WTC11 (cell line): ENCODE results near the gene SLC25A2. TPM values are rescaled to one million over a fixed set of nuclear protein-coding genes. Genes with fewer than 3 reads are reported as not detected.

ENCODE experiments used
- ATAC-seq: fragments of 200-7000 bp; cut with Tn5 transposase; 2 replicates; pipeline ENCODE4 v1.10.0; 2021; ENCODE audit warnings: mild to moderate bottlenecking, moderate library complexity
- CTCF ChIA-PET: fragments of 300-600 bp; sonication (Branson Sonifier 250); formaldehyde crosslinking; loops from one replicate; lab custom pipeline; 2021; ENCODE audit warnings: antibody characterized with exemption; lab: Charles Lee
- POLR2A ChIA-PET: fragments of 350-600 bp; sonication (Branson Sonifier 250); formaldehyde crosslinking; loops from one replicate; lab custom pipeline; 2021; ENCODE audit warnings: antibody characterized with exemption; lab: Charles Lee
- DNase-seq: peaks from one replicate; pipeline ENCODE4 v3.0.0; 2021; ENCODE audit warnings: low spot score
- H3K27ac Mint-ChIP-seq: 2 replicates; pipeline ENCODE4 v1.8.0; 2021; ENCODE audit warnings: mixed read lengths
- H3K27me3 Mint-ChIP-seq: 2 replicates; pipeline ENCODE4 v1.8.0; 2021; ENCODE audit warnings: low read depth, mild to moderate bottlenecking, moderate library complexity, mixed read lengths
- H3K36me3 Mint-ChIP-seq: 2 replicates; pipeline ENCODE4 v1.8.0; 2021; ENCODE audit warnings: mixed read lengths
- H3K4me1 Mint-ChIP-seq: 2 replicates; pipeline ENCODE4 v1.8.0; 2022; ENCODE audit warnings: mixed read lengths
- H3K4me3 Mint-ChIP-seq: 2 replicates; pipeline ENCODE4 v1.8.0; 2021; ENCODE audit warnings: mild to moderate bottlenecking, moderate library complexity, mixed read lengths
- H3K9me3 Mint-ChIP-seq: 2 replicates; pipeline ENCODE4 v1.8.0; 2021; ENCODE audit warnings: mixed read lengths
- AR ChIP-seq: fragments of 250-450 bp; sonication (Bioruptor Pico); IDR thresholded peaks from 2 replicates; pipeline ENCODE4 v1.9.0; 2021; ENCODE audit warnings: mild to moderate bottlenecking
- FOXK1 ChIP-seq: sonication (generic); formaldehyde crosslinking; IDR thresholded peaks from 2 replicates; pipeline ENCODE4 v1.8.0; 2022; ENCODE audit warnings: mild to moderate bottlenecking, moderate library complexity, missing genetic modification reagents
- GABPB1 ChIP-seq: sonication (generic); formaldehyde crosslinking; IDR thresholded peaks from 2 replicates; pipeline ENCODE4 v1.8.1; 2023; ENCODE audit warnings: mild to moderate bottlenecking, missing genetic modification reagents
- NFE2L1 ChIP-seq: sonication (generic); formaldehyde crosslinking; IDR thresholded peaks from 2 replicates; pipeline ENCODE4 v1.8.1; 2023; ENCODE audit warnings: missing genetic modification reagents
- NR1H2 ChIP-seq: sonication (generic); formaldehyde crosslinking; IDR thresholded peaks from 2 replicates; pipeline ENCODE4 v1.9.0; 2021; ENCODE audit warnings: mild to moderate bottlenecking, moderate library complexity, missing genetic modification reagents
- SMAD4 ChIP-seq: sonication (generic); formaldehyde crosslinking; IDR thresholded peaks from 2 replicates; pipeline ENCODE4 v1.8.0; 2022; ENCODE audit warnings: mild to moderate bottlenecking, missing genetic modification reagents
- ZBTB21 ChIP-seq: sonication (generic); formaldehyde crosslinking; IDR thresholded peaks from 2 replicates; pipeline ENCODE4 v1.8.1; 2023; ENCODE audit warnings: mild to moderate bottlenecking, missing genetic modification reagents, borderline replicate concordance
- ZNF232 ChIP-seq: sonication (generic); formaldehyde crosslinking; IDR thresholded peaks from 2 replicates; pipeline ENCODE4 v1.8.0; 2022; ENCODE audit warnings: mild to moderate bottlenecking, missing genetic modification reagents
- ZNF263 ChIP-seq: sonication (generic); formaldehyde crosslinking; IDR thresholded peaks from 2 replicates; pipeline ENCODE4 v1.8.1; 2022; ENCODE audit warnings: low read depth, mild to moderate bottlenecking, moderate library complexity, missing genetic modification reagents
- ZNF396 ChIP-seq: fragments of 250-450 bp; sonication (Bioruptor Pico); IDR thresholded peaks from 2 replicates; pipeline ENCODE4 v1.8.0; 2021; ENCODE audit warnings: mild to moderate bottlenecking, moderate library complexity, borderline replicate concordance
- ZNF671 ChIP-seq: fragments of 250-450 bp; sonication (Bioruptor Pico); IDR thresholded peaks from 2 replicates; pipeline ENCODE4 v1.8.0; 2021; ENCODE audit warnings: mild to moderate bottlenecking
- total RNA-seq: library from RNA; stranded (reverse); gene quantifications from 3 replicates; pipeline ENCODE4 v1.2.3, GENCODE V29; 2021
- TF ChIP-seq, protein P1 (sequence below): sonication (generic); formaldehyde crosslinking; IDR thresholded peaks from 2 replicates; pipeline ENCODE4 v1.8.1; 2022; ENCODE audit warnings: missing genetic modification reagents, borderline replicate concordance
- TF ChIP-seq, protein P2 (sequence below): sonication (generic); formaldehyde crosslinking; IDR thresholded peaks from 2 replicates; pipeline ENCODE4 v1.8.0; 2022; ENCODE audit warnings: mild to moderate bottlenecking, missing genetic modification reagents
- TF ChIP-seq, protein P3 (sequence below): sonication (generic); formaldehyde crosslinking; IDR thresholded peaks from 2 replicates; pipeline ENCODE4 v1.8.1; 2023; ENCODE audit warnings: mild to moderate bottlenecking, missing genetic modification reagents
- TF ChIP-seq, protein P4 (sequence below): fragments of 250-450 bp; sonication (Bioruptor Pico); conservative IDR thresholded peaks from 2 replicates; pipeline ENCODE4 v1.9.0; 2021; ENCODE audit warnings: mild to moderate bottlenecking
- TF ChIP-seq, protein P5 (sequence below): sonication (generic); formaldehyde crosslinking; IDR thresholded peaks from 2 replicates; pipeline ENCODE4 v1.8.0; 2022; ENCODE audit warnings: mild to moderate bottlenecking, missing genetic modification reagents
- TF ChIP-seq, protein P6 (sequence below): sonication (generic); formaldehyde crosslinking; conservative IDR thresholded peaks from 2 replicates; pipeline ENCODE4 v1.8.1; 2023; ENCODE audit warnings: mild to moderate bottlenecking, low read depth, missing genetic modification reagents, moderate library complexity

The SLC25A2 gene
- total RNA-seq, 1 experiment from 2014 or later = 0.24 TPM

DNA sequence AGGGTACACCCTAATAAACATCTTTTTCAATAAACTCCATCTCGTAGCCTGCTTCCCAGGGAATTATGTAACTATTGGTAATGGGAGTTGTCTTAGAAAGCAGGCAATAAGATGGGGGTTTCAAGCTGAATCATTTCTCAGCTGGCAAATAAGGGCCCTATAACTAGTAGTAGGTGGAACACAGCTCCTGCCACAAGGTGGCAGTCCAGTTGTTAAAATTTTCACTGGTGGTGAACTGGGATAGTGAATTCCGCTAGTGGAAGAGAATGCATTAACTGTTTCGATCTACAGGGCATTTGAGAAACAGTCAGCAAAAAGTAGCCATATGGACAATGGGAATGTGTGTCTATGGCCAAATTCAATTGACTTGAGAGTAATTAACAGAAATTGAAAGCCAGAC, 30.9 kb downstream of the SLC25A2 start (continued):
- TF ChIP-seq, protein P1, sequence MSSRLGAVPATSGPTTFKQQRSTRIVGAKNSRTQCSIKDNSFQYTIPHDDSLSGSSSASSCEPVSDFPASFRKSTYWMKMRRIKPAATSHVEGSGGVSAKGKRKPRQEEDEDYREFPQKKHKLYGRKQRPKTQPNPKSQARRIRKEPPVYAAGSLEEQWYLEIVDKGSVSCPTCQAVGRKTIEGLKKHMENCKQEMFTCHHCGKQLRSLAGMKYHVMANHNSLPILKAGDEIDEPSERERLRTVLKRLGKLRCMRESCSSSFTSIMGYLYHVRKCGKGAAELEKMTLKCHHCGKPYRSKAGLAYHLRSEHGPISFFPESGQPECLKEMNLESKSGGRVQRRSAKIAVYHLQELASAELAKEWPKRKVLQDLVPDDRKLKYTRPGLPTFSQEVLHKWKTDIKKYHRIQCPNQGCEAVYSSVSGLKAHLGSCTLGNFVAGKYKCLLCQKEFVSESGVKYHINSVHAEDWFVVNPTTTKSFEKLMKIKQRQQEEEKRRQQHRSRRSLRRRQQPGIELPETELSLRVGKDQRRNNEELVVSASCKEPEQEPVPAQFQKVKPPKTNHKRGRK (CRISPR knock-in tag) = no peak
- TF ChIP-seq, protein P2, sequence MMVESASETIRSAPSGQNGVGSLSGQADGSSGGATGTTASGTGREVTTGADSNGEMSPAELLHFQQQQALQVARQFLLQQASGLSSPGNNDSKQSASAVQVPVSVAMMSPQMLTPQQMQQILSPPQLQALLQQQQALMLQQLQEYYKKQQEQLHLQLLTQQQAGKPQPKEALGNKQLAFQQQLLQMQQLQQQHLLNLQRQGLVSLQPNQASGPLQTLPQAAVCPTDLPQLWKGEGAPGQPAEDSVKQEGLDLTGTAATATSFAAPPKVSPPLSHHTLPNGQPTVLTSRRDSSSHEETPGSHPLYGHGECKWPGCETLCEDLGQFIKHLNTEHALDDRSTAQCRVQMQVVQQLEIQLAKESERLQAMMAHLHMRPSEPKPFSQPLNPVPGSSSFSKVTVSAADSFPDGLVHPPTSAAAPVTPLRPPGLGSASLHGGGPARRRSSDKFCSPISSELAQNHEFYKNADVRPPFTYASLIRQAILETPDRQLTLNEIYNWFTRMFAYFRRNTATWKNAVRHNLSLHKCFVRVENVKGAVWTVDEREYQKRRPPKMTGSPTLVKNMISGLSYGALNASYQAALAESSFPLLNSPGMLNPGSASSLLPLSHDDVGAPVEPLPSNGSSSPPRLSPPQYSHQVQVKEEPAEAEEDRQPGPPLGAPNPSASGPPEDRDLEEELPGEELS (CRISPR knock-in tag) = no peak
- no peak for TF ChIP-seq NR1H2
- TF ChIP-seq, protein P3, sequence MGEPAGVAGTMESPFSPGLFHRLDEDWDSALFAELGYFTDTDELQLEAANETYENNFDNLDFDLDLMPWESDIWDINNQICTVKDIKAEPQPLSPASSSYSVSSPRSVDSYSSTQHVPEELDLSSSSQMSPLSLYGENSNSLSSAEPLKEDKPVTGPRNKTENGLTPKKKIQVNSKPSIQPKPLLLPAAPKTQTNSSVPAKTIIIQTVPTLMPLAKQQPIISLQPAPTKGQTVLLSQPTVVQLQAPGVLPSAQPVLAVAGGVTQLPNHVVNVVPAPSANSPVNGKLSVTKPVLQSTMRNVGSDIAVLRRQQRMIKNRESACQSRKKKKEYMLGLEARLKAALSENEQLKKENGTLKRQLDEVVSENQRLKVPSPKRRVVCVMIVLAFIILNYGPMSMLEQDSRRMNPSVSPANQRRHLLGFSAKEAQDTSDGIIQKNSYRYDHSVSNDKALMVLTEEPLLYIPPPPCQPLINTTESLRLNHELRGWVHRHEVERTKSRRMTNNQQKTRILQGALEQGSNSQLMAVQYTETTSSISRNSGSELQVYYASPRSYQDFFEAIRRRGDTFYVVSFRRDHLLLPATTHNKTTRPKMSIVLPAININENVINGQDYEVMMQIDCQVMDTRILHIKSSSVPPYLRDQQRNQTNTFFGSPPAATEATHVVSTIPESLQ = no peak
- TF ChIP-seq, protein P4, sequence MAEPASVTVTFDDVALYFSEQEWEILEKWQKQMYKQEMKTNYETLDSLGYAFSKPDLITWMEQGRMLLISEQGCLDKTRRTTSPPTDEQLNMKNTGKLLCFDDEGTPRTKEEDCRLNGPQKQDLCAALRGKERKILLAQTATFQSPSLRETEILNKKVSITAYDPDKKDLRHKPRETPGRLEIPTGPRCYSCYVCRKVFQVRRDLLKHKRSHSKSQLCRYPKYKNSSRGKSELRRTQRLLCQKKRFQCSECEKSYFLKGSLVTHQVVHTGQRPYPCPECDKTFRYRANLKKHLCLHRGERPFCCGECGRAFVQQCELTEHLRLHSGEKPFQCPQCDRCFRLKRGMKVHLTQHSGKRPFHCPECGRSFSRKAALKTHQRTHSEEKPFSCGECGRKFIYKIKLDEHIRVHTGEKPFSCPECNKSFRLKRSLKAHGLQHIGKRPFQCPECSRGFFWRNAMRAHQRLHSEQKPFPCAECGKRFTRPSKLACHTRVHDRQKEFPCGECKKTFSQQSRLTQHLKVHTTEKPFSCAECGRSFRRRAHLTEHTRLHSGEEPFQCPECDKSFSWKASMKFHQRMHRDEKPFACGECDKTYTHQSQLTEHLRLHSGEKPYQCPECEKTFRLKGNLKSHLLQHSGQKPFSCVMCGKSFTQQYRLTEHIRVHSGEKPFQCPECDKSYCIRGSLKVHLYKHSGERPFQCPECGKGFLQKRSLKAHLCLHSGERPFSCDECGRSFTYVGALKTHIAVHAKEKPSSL (CRISPR knock-in tag) = no peak

DNA sequence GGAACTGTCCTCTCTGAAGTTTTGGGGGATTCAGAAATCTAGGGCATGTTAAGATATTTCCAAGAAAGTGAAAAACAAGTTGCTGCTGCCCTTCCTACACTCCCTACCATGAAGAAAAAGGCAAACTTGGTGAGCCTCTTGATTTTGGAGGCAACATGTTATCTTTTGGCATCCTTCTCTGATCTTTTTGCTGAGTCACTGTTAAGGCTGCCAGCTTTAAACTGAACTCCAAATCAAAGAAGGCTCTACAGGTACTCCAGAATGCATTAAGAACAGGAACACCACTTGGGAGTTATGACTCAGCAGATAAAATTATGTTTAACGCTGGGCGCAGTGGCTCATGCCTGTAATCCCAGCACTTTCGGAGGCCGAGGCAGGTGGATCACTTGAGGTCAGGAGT, 34.7 kb downstream of the SLC25A2 start:
- ATAC-seq (no peak), DNase-seq (no peak)
- Mint-ChIP-seq H3K36me3 (peaks cover 43% of the 10 kb centered on the region), H3K4me3 (no peak overlapping the region), H3K4me1 (no peaks in the 10 kb centered on the region), H3K9me3 (peaks cover 66% of the 10 kb centered on the region), H3K27ac (no peak overlapping the region), H3K27me3 (no peaks in the 10 kb centered on the region)
- ChIA-PET CTCF (interaction anchor here (1.1 kb wide), 1 partner anchor 87 kb away, joined by 3 read pairs; the partner anchor contains the start of gene PCDHB16), POLR2A (no interaction called here)
- TF ChIP-seq ZNF396 (CRISPR knock-in tag) (no peak), FOXK1 (CRISPR knock-in tag) (no peak), ZNF263 (CRISPR knock-in tag) (no peak), ZBTB21 (CRISPR knock-in tag) (no peak), AR (CRISPR knock-in tag) (no peak), SMAD4 (CRISPR knock-in tag) (no peak), GABPB1 (CRISPR knock-in tag) (no peak), ZNF671 (no peak), ZNF232 (no peak), NFE2L1 (no peak)
- TF ChIP-seq, protein P5, sequence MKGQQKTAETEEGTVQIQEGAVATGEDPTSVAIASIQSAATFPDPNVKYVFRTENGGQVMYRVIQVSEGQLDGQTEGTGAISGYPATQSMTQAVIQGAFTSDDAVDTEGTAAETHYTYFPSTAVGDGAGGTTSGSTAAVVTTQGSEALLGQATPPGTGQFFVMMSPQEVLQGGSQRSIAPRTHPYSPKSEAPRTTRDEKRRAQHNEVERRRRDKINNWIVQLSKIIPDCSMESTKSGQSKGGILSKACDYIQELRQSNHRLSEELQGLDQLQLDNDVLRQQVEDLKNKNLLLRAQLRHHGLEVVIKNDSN (CRISPR knock-in tag) = no peak
- TF ChIP-seq, protein P1 (CRISPR knock-in tag) = no peak
- TF ChIP-seq, protein P6, sequence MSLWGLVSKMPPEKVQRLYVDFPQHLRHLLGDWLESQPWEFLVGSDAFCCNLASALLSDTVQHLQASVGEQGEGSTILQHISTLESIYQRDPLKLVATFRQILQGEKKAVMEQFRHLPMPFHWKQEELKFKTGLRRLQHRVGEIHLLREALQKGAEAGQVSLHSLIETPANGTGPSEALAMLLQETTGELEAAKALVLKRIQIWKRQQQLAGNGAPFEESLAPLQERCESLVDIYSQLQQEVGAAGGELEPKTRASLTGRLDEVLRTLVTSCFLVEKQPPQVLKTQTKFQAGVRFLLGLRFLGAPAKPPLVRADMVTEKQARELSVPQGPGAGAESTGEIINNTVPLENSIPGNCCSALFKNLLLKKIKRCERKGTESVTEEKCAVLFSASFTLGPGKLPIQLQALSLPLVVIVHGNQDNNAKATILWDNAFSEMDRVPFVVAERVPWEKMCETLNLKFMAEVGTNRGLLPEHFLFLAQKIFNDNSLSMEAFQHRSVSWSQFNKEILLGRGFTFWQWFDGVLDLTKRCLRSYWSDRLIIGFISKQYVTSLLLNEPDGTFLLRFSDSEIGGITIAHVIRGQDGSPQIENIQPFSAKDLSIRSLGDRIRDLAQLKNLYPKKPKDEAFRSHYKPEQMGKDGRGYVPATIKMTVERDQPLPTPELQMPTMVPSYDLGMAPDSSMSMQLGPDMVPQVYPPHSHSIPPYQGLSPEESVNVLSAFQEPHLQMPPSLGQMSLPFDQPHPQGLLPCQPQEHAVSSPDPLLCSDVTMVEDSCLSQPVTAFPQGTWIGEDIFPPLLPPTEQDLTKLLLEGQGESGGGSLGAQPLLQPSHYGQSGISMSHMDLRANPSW = no peak
- TF ChIP-seq, protein P4 (CRISPR knock-in tag) = no peak
